Measurements from ENCODE around the gene TMEM245. TPM values are rescaled to one million over a fixed set of nuclear protein-coding genes. Genes with fewer than 3 reads are reported as not detected.
"Not testable (repeated sequence)": the region's sequence is repeated elsewhere in the genome, so short reads cannot be mapped to it uniquely, and the experiment has no call there.

The TMEM245 gene
- polyA plus RNA-seq, 2 donors = 4.0 to 7.4 TPM

GRCh38 chr9:109053121-109053520 is 66.6 kb downstream of the TMEM245 start:
- peaks cover 12 to 18% of the 10 kb centered on the region in 2 donors for H3K36me3 ChIP-seq (ENCODE audit: control insufficient read depth in 2 of 2, insufficient read depth in 2 of 2, low read length in 1 of 2)
- not testable (repeated sequence) for H3K9me3 ChIP-seq (ENCODE audit: control insufficient read depth in 2 of 2, insufficient read depth in 1 of 2, low read depth in 1 of 2, low read length in 1 of 2); H3K4me1 ChIP-seq (ENCODE audit: control insufficient read depth in 2 of 2, insufficient read depth in 2 of 2, low read length in 1 of 2); H3K4me3 ChIP-seq (ENCODE audit: low read depth in 1 of 2, low read length in 2 of 2); H3K27me3 ChIP-seq (ENCODE audit: control insufficient read depth in 1 of 2, insufficient read depth in 2 of 2, low read length in 2 of 2); H3K27ac ChIP-seq (ENCODE audit: low read depth in 2 of 2, low read length in 1 of 2)
- 84 to 98% methylated on average over 4 of the region's 4 CpGs for WGBS, 2 donors

GRCh38 chr9:109052416-109052815 is 67.3 kb downstream of the TMEM245 start:
- no peaks in the 10 kb centered on the region for H3K9me3 ChIP-seq (ENCODE audit: control insufficient read depth in 2 of 2, insufficient read depth in 1 of 2, low read depth in 1 of 2, low read length in 1 of 2)
- H3K27ac ChIP-seq (ENCODE audit: low read depth in 2 of 2, low read length in 1 of 2) = no peak overlapping the region
- peaks cover 12 to 18% of the 10 kb centered on the region in 2 donors for H3K36me3 ChIP-seq (ENCODE audit: control insufficient read depth in 2 of 2, insufficient read depth in 2 of 2, low read length in 1 of 2)
- no peak overlapping the region for H3K4me3 ChIP-seq (ENCODE audit: low read depth in 1 of 2, low read length in 2 of 2)
- WGBS, 2 donors = 71 to 75% methylated on average over 2 of the region's 2 CpGs
- no peaks in the 10 kb centered on the region for H3K4me1 ChIP-seq (ENCODE audit: control insufficient read depth in 2 of 2, insufficient read depth in 2 of 2, low read length in 1 of 2)
- no peaks in the 10 kb centered on the region for H3K27me3 ChIP-seq (ENCODE audit: control insufficient read depth in 1 of 2, insufficient read depth in 2 of 2, low read length in 2 of 2)

GRCh38 chr9:109051733-109052132 is 68.0 kb downstream of the TMEM245 start:
- Histone ChIP-seq H3K36me3 (ENCODE audit: control insufficient read depth in 2 of 2, insufficient read depth in 2 of 2, low read length in 1 of 2) (peaks cover 12 to 17% of the 10 kb centered on the region in 2 donors), H3K4me3 (ENCODE audit: low read depth in 1 of 2, low read length in 2 of 2) (no peak overlapping the region), H3K27me3 (ENCODE audit: control insufficient read depth in 1 of 2, insufficient read depth in 2 of 2, low read length in 2 of 2) (no peaks in the 10 kb centered on the region), H3K4me1 (ENCODE audit: control insufficient read depth in 2 of 2, insufficient read depth in 2 of 2, low read length in 1 of 2) (no peaks in the 10 kb centered on the region), H3K27ac (ENCODE audit: low read depth in 2 of 2, low read length in 1 of 2) (no peak overlapping the region), H3K9me3 (ENCODE audit: control insufficient read depth in 2 of 2, insufficient read depth in 1 of 2, low read depth in 1 of 2, low read length in 1 of 2) (no peaks in the 10 kb centered on the region)
- WGBS, 2 donors = 87 to 90% methylated on average over 1 of the region's 1 CpG

GRCh38 chr9:109050444-109050843 is 69.3 kb downstream of the TMEM245 start:
- no peaks in the 10 kb centered on the region for H3K9me3 ChIP-seq (ENCODE audit: control insufficient read depth in 2 of 2, insufficient read depth in 1 of 2, low read depth in 1 of 2, low read length in 1 of 2)
- H3K4me3 ChIP-seq (ENCODE audit: low read depth in 1 of 2, low read length in 2 of 2) = no peak overlapping the region
- no peaks in the 10 kb centered on the region for H3K4me1 ChIP-seq (ENCODE audit: control insufficient read depth in 2 of 2, insufficient read depth in 2 of 2, low read length in 1 of 2)
- no peak overlapping the region for H3K27ac ChIP-seq (ENCODE audit: low read depth in 2 of 2, low read length in 1 of 2)
- peaks cover 14 to 15% of the 10 kb centered on the region in 2 donors for H3K36me3 ChIP-seq (ENCODE audit: control insufficient read depth in 2 of 2, insufficient read depth in 2 of 2, low read length in 1 of 2)
- H3K27me3 ChIP-seq (ENCODE audit: control insufficient read depth in 1 of 2, insufficient read depth in 2 of 2, low read length in 2 of 2) = no peaks in the 10 kb centered on the region
- WGBS, 2 donors = 76 to 80% methylated on average over 7 of the region's 7 CpGs

GRCh38 chr9:109048822-109049221 is 70.9 kb downstream of the TMEM245 start:
- WGBS, 2 donors = 89 to 95% methylated on average over 3 of the region's 3 CpGs
- H3K4me1 ChIP-seq (ENCODE audit: control insufficient read depth in 2 of 2, insufficient read depth in 2 of 2, low read length in 1 of 2) = no peaks in the 10 kb centered on the region
- no peak overlapping the region for H3K27ac ChIP-seq (ENCODE audit: low read depth in 2 of 2, low read length in 1 of 2)
- H3K27me3 ChIP-seq (ENCODE audit: control insufficient read depth in 1 of 2, insufficient read depth in 2 of 2, low read length in 2 of 2) = no peaks in the 10 kb centered on the region
- H3K9me3 ChIP-seq (ENCODE audit: control insufficient read depth in 2 of 2, insufficient read depth in 1 of 2, low read depth in 1 of 2, low read length in 1 of 2) = no peaks in the 10 kb centered on the region
- peaks cover 15 to 17% of the 10 kb centered on the region in 2 donors for H3K36me3 ChIP-seq (ENCODE audit: control insufficient read depth in 2 of 2, insufficient read depth in 2 of 2, low read length in 1 of 2)
- H3K4me3 ChIP-seq (ENCODE audit: low read depth in 1 of 2, low read length in 2 of 2) = no peak overlapping the region

GRCh38 chr9:109047259-109047658 is 72.5 kb downstream of the TMEM245 start:
- Histone ChIP-seq H3K27me3 (ENCODE audit: control insufficient read depth in 1 of 2, insufficient read depth in 2 of 2, low read length in 2 of 2) (no peaks in the 10 kb centered on the region), H3K4me3 (ENCODE audit: low read depth in 1 of 2, low read length in 2 of 2) (no peak overlapping the region), H3K27ac (ENCODE audit: low read depth in 2 of 2, low read length in 1 of 2) (no peak overlapping the region), H3K36me3 (ENCODE audit: control insufficient read depth in 2 of 2, insufficient read depth in 2 of 2, low read length in 1 of 2) (peaks cover 12 to 13% of the 10 kb centered on the region in 2 donors), H3K4me1 (ENCODE audit: control insufficient read depth in 2 of 2, insufficient read depth in 2 of 2, low read length in 1 of 2) (no peaks in the 10 kb centered on the region), H3K9me3 (ENCODE audit: control insufficient read depth in 2 of 2, insufficient read depth in 1 of 2, low read depth in 1 of 2, low read length in 1 of 2) (no peaks in the 10 kb centered on the region)
- 83 to 85% methylated on average over 2 of the region's 2 CpGs for WGBS, 2 donors

GRCh38 chr9:109046346-109046745 is 73.4 kb downstream of the TMEM245 start:
- H3K9me3 ChIP-seq (ENCODE audit: control insufficient read depth in 2 of 2, insufficient read depth in 1 of 2, low read depth in 1 of 2, low read length in 1 of 2) = no peaks in the 10 kb centered on the region
- H3K27ac ChIP-seq (ENCODE audit: low read depth in 2 of 2, low read length in 1 of 2) = no peak overlapping the region
- no peak overlapping the region for H3K4me3 ChIP-seq (ENCODE audit: low read depth in 1 of 2, low read length in 2 of 2)
- H3K36me3 ChIP-seq (ENCODE audit: control insufficient read depth in 2 of 2, insufficient read depth in 2 of 2, low read length in 1 of 2) = peaks cover 12 to 13% of the 10 kb centered on the region in 2 donors
- 86 to 91% methylated on average over 1 of the region's 1 CpG for WGBS, 2 donors
- no peaks in the 10 kb centered on the region for H3K27me3 ChIP-seq (ENCODE audit: control insufficient read depth in 1 of 2, insufficient read depth in 2 of 2, low read length in 2 of 2)
- no peaks in the 10 kb centered on the region for H3K4me1 ChIP-seq (ENCODE audit: control insufficient read depth in 2 of 2, insufficient read depth in 2 of 2, low read length in 1 of 2)

- H3K36me3 ChIP-seq (ENCODE audit: control insufficient read depth in 2 of 2, insufficient read depth in 2 of 2, low read length in 1 of 2) = peaks cover 4 to 5% of the 10 kb centered on the region in 2 donors
- no peaks in the 10 kb centered on the region for H3K27me3 ChIP-seq (ENCODE audit: control insufficient read depth in 1 of 2, insufficient read depth in 2 of 2, low read length in 2 of 2)
- H3K4me1 ChIP-seq (ENCODE audit: control insufficient read depth in 2 of 2, insufficient read depth in 2 of 2, low read length in 1 of 2) = no peaks in the 10 kb centered on the region
- 98 to 99% methylated on average over 4 of the region's 4 CpGs for whole genome bisulfite sequencing, 2 donors
- no peak overlapping the region for H3K4me3 ChIP-seq (ENCODE audit: low read depth in 1 of 2, low read length in 2 of 2)
- no peaks in the 10 kb centered on the region for H3K9me3 ChIP-seq (ENCODE audit: control insufficient read depth in 2 of 2, insufficient read depth in 1 of 2, low read depth in 1 of 2, low read length in 1 of 2)
- no peak overlapping the region for H3K27ac ChIP-seq (ENCODE audit: low read depth in 2 of 2, low read length in 1 of 2)
Observed at GRCh38 chr9:109043578-109043977, 76.2 kb downstream of the TMEM245 start.

GRCh38 chr9:109040571-109040970 is 79.2 kb downstream of the TMEM245 start:
- H3K4me1 ChIP-seq (ENCODE audit: control insufficient read depth in 2 of 2, insufficient read depth in 2 of 2, low read length in 1 of 2) = peaks cover 0 to 4% of the 10 kb centered on the region in 2 donors
- H3K27ac ChIP-seq (ENCODE audit: low read depth in 2 of 2, low read length in 1 of 2) = no peak overlapping the region
- H3K4me3 ChIP-seq (ENCODE audit: low read depth in 1 of 2, low read length in 2 of 2) = no peak overlapping the region
- 99 to 100% methylated on average over 4 of the region's 4 CpGs for WGBS, 2 donors
- peaks cover 5 to 8% of the 10 kb centered on the region in 2 donors for H3K36me3 ChIP-seq (ENCODE audit: control insufficient read depth in 2 of 2, insufficient read depth in 2 of 2, low read length in 1 of 2)
- H3K27me3 ChIP-seq (ENCODE audit: control insufficient read depth in 1 of 2, insufficient read depth in 2 of 2, low read length in 2 of 2) = no peaks in the 10 kb centered on the region
- H3K9me3 ChIP-seq (ENCODE audit: control insufficient read depth in 2 of 2, insufficient read depth in 1 of 2, low read depth in 1 of 2, low read length in 1 of 2) = no peaks in the 10 kb centered on the region

- 89 to 90% methylated on average over 4 of the region's 4 CpGs for WGBS, 2 donors
- Histone ChIP-seq H3K27me3 (ENCODE audit: control insufficient read depth in 1 of 2, insufficient read depth in 2 of 2, low read length in 2 of 2) (no peaks in the 10 kb centered on the region), H3K36me3 (ENCODE audit: control insufficient read depth in 2 of 2, insufficient read depth in 2 of 2, low read length in 1 of 2) (peaks cover 5 to 6% of the 10 kb centered on the region in 2 donors), H3K27ac (ENCODE audit: low read depth in 2 of 2, low read length in 1 of 2) (no peak overlapping the region), H3K4me1 (ENCODE audit: control insufficient read depth in 2 of 2, insufficient read depth in 2 of 2, low read length in 1 of 2) (peaks cover 0 to 4% of the 10 kb centered on the region in 2 donors), H3K9me3 (ENCODE audit: control insufficient read depth in 2 of 2, insufficient read depth in 1 of 2, low read depth in 1 of 2, low read length in 1 of 2) (no peaks in the 10 kb centered on the region), H3K4me3 (ENCODE audit: low read depth in 1 of 2, low read length in 2 of 2) (no peak overlapping the region)
Observed at GRCh38 chr9:109039539-109039938, 80.2 kb downstream of the TMEM245 start.
